Measurements from ENCODE around the gene H2AZ2.

- TF ChIP-seq POLR2AphosphoS5 (IDR thresholded peaks at IDR 0.05; ENCODE audit: low read depth, low read length) (0 out of 2 replicates have a peak, but pooled peaks have one; percentile 40), REST (IDR thresholded peaks at IDR 0.05; ENCODE audit: insufficient read depth in 1 of 2, low read depth in 2 of 2, low read length in 2 of 2) (no peak), SIN3A (IDR thresholded peaks at IDR 0.05; ENCODE audit: borderline replicate concordance, insufficient read depth, low read length) (no peak)
Measured at GRCh38 chr7:44824894-44825526, 22.9 kb downstream of the H2AZ2 start.

All from PFSK-1 (cell line).